Upper lobe of left lung (tissue), 6 donors: ENCODE data around the gene GATA3. TPM values are rescaled to one million over a fixed set of nuclear protein-coding genes. Genes with fewer than 3 reads are reported as not detected.

ENCODE experiments used
- ATAC-seq, 2 donors: fragments of 200-7000 bp; cut with Tn5 transposase; one replicate each; pipeline ENCODE4 v1.9.1; 2022; ENCODE audit warnings: mild to moderate bottlenecking in 2 of 2, moderate library complexity in 2 of 2; ENCODE audit not compliant: low FRiP score in 2 of 2
- DNase-seq, 2 donors: peaks; one replicate each; pipeline ENCODE4 v3.0.0-alpha.2; 2019 to 2020
- H3K27ac ChIP-seq, 4 donors: fragments of 200-600 bp; sonication (generic); one replicate each; pipeline ENCODE4 v1.5.1; 2016 to 2019
- H3K27me3 ChIP-seq, 4 donors: fragments of 200-600 bp; sonication (generic); one replicate each; pipeline ENCODE4 v1.5.1; 2017 to 2019
- H3K36me3 ChIP-seq, 4 donors: fragments of 200-600 bp; sonication (generic); one replicate each; pipeline ENCODE4 v1.5.1; 2016 to 2019
- H3K4me1 ChIP-seq, 4 donors: fragments of 200-600 bp; sonication (generic); one replicate each; pipeline ENCODE4 v1.5.1; 2018 to 2019
- H3K4me3 ChIP-seq, 4 donors: fragments of 200-600 bp; sonication (generic); one replicate each; pipeline ENCODE4 v1.5.1; 2017 to 2019; ENCODE audit warnings: mild to moderate bottlenecking in 2 of 4, moderate library complexity in 1 of 4
- H3K9me3 ChIP-seq, 4 donors: fragments of 200-600 bp; sonication (generic); one replicate each; pipeline ENCODE4 v1.5.1; 2018 to 2019
- CTCF ChIP-seq, 6 experiments: fragments of 450-650 bp in 4 of 6; fragments of 200-600 bp in 2 of 6; sonication (generic) in 2 of 6; IDR thresholded peaks; one replicate each; pipeline ENCODE4 v1.5.1; 2016 to 2019; ENCODE audit warnings: antibody characterized with exemption in 6 of 6
- EP300 ChIP-seq, 4 donors: sonication (generic); formaldehyde crosslinking; IDR thresholded peaks; one replicate each; pipeline ENCODE4 v1.5.1; 2017; ENCODE audit warnings: antibody characterized with exemption in 4 of 4, control low read depth in 2 of 4
- POLR2A ChIP-seq, 4 donors: fragments of 450-650 bp; IDR thresholded peaks; one replicate each; pipeline ENCODE4 v1.5.1; 2016 to 2017; ENCODE audit warnings: antibody characterized with exemption in 4 of 4, mild to moderate bottlenecking in 2 of 4
- POLR2AphosphoS5 ChIP-seq, 2 donors: sonication (generic); formaldehyde crosslinking; IDR thresholded peaks; one replicate each; pipeline ENCODE4 v1.5.1; 2017; ENCODE audit warnings: antibody characterized with exemption in 2 of 2
- WGBS, 2 donors: methylation state at CpG; one replicate each; pipeline ENCODE4 v1.1.5; 2017 to 2018; 5-methylcytosine and 5-hydroxymethylcytosine counted together
- total RNA-seq, 6 donors: library from RNA; depleted of rRNA in 4 of 6; stranded (reverse); fragments of >200 nt in 4 of 6; gene quantifications; one replicate each; pipeline versions ENCODE4 v1.1.0 to v1.2.1, GENCODE V29; 2016 to 2021
- donor health status: DM: no; HTN: no; CAD: no; lungs with moderate emphysema.
- donor health status: DM: no; HTN: yes; CAD: no; lungs with severe emphysema.

Gene GATA3
- total RNA-seq, 6 donors from 2014 or later, result 0.22 to 6.3 (median 2.7) TPM

GRCh38 chr10:8069108-8069507 is 14.6 kb downstream of the GATA3 start:
- no peak overlapping the region for H3K27ac ChIP-seq
- peaks cover 0 to 3% (median 2%) of the 10 kb centered on the region in 4 donors for H3K4me1 ChIP-seq
- H3K36me3 ChIP-seq, result peaks cover 0 to 7% (median 0%) of the 10 kb centered on the region in 4 donors
- DNase-seq (no peak), ATAC-seq (no peak)
- no peak overlapping the region for H3K4me3 ChIP-seq
- 81 to 86% methylated on average over 7 of the region's 7 CpGs for WGBS, 2 donors
- no peaks in the 10 kb centered on the region for H3K27me3 ChIP-seq
- H3K9me3 ChIP-seq, result no peaks in the 10 kb centered on the region
- TF ChIP-seq EP300 (IDR thresholded peaks at IDR 0.05), result no peak

GRCh38 chr10:8069627-8070026 is 15.1 kb downstream of the GATA3 start:
- DNase-seq (no peak), ATAC-seq (no peak)
- Histone ChIP-seq H3K9me3 (no peaks in the 10 kb centered on the region), H3K4me1 (peaks cover 0 to 3% (median 2%) of the 10 kb centered on the region in 4 donors), H3K27me3 (no peaks in the 10 kb centered on the region), H3K36me3 (peaks cover 0 to 7% (median 0%) of the 10 kb centered on the region in 4 donors), H3K27ac (no peak overlapping the region), H3K4me3 (no peak overlapping the region)
- TF ChIP-seq POLR2A (IDR thresholded peaks at IDR 0.05) (no peak), CTCF (IDR thresholded peaks at IDR 0.05) (no peak), POLR2AphosphoS5 (IDR thresholded peaks at IDR 0.05) (no peak)
- 72 to 93% methylated on average over 7 of the region's 7 CpGs for WGBS, 2 donors

- ATAC-seq (no peak), DNase-seq (no peak)
- Histone ChIP-seq H3K4me1 (peaks cover 0 to 3% (median under 1%) of the 10 kb centered on the region in 4 donors), H3K4me3 (no peak overlapping the region), H3K27me3 (no peaks in the 10 kb centered on the region), H3K36me3 (peaks cover 0 to 7% (median 0%) of the 10 kb centered on the region in 4 donors), H3K27ac (no peak overlapping the region), H3K9me3 (no peaks in the 10 kb centered on the region)
- WGBS, 2 donors, result 94 to 96% methylated on average over 6 of the region's 6 CpGs
- TF ChIP-seq POLR2A (IDR thresholded peaks at IDR 0.05), result no peak
Observed at GRCh38 chr10:8070440-8070839, 16.0 kb downstream of the GATA3 start.

- Histone ChIP-seq H3K27me3 (no peaks in the 10 kb centered on the region), H3K36me3 (peaks cover 0 to 7% (median 0%) of the 10 kb centered on the region in 4 donors), H3K27ac (no peak overlapping the region), H3K9me3 (no peaks in the 10 kb centered on the region), H3K4me1 (peaks cover 0 to 3% (median 0%) of the 10 kb centered on the region in 4 donors), H3K4me3 (no peak overlapping the region)
- no peak for ATAC-seq
- DNase-seq, result no peak
- TF ChIP-seq CTCF (IDR thresholded peaks at IDR 0.05) (no peak), POLR2A (IDR thresholded peaks at IDR 0.05) (no peak), POLR2AphosphoS5 (IDR thresholded peaks at IDR 0.05) (no peak), EP300 (IDR thresholded peaks at IDR 0.05) (no peak)
- 92 to 94% methylated on average over 3 of the region's 3 CpGs for WGBS, 2 donors
Observed at GRCh38 chr10:8071006-8071405, 16.5 kb downstream of the GATA3 start.

- DNase-seq, result no peak
- Histone ChIP-seq H3K4me1 (peaks cover 0 to 1% (median 0%) of the 10 kb centered on the region in 4 donors), H3K36me3 (peaks cover 0 to 7% (median 0%) of the 10 kb centered on the region in 4 donors)
Observed at GRCh38 chr10:8071666-8072065, 17.2 kb downstream of the GATA3 start.

More at GRCh38 chr10:8071666-8072065, 17.2 kb downstream of the GATA3 start:
- Histone ChIP-seq H3K27me3 (no peaks in the 10 kb centered on the region), H3K27ac (no peak overlapping the region), H3K9me3 (no peaks in the 10 kb centered on the region), H3K4me3 (no peak overlapping the region)
- WGBS, 2 donors, result 73 to 78% methylated on average over 5 of the region's 5 CpGs
- no peak for TF ChIP-seq EP300 (IDR thresholded peaks at IDR 0.05)
- no peak for TF ChIP-seq POLR2A (IDR thresholded peaks at IDR 0.05)
- no peak for TF ChIP-seq POLR2AphosphoS5 (IDR thresholded peaks at IDR 0.05)
- no peak for TF ChIP-seq CTCF (IDR thresholded peaks at IDR 0.05)
- ATAC-seq, result no peak
